GM21526 (cell line): Measurements from ENCODE around the gene PBX2.
"Not testable (repeated sequence)": the region's sequence is repeated elsewhere in the genome, so short reads cannot be mapped to it uniquely, and the experiment has no call there.

ENCODE experiments used
- ATAC-seq: cut with Tn5 transposase; IDR thresholded peaks from one replicate; pipeline ENCODE4 v1.9.1; 2021; ENCODE audit warnings: moderate library complexity; ENCODE audit not compliant: unreplicated experiment, low FRiP score

Gene PBX2

GRCh38 chr6:32187725-32188380, 2.1 kb downstream of the PBX2 start:
- not testable (repeated sequence) for ATAC-seq

- no peak for ATAC-seq
Observed at GRCh38 chr6:32187009-32187709, 2.8 kb downstream of the PBX2 start.

- not testable (repeated sequence) for ATAC-seq
Observed at GRCh38 chr6:32186151-32186840, 3.7 kb downstream of the PBX2 start.

- ATAC-seq: not testable (repeated sequence)
Observed at GRCh38 chr6:32185681-32186131, 4.3 kb downstream of the PBX2 start.

GRCh38 chr6:32184084-32184640, 5.8 kb downstream of the PBX2 start, which contains the start of gene AGER:
Gene AGER (minus strand): TSS chr6:32184253. CDS start chr6:32184222, 31 bp downstream.
- no peak for ATAC-seq

GRCh38 chr6:32183483-32184083, 6.4 kb downstream of the PBX2 start:
- no peak for ATAC-seq

GRCh38 chr6:32183030-32183429, 7.0 kb downstream of the PBX2 start:
- no peak for ATAC-seq

GRCh38 chr6:32182555-32182981, 7.4 kb downstream of the PBX2 start:
- ATAC-seq: no peak

- no peak for ATAC-seq
Observed at GRCh38 chr6:32181915-32182529, 8.0 kb downstream of the PBX2 start.

- ATAC-seq: no peak
Observed at GRCh38 chr6:32181148-32181702, 8.8 kb downstream of the PBX2 start.

GRCh38 chr6:32179766-32180405, 10.1 kb downstream of the PBX2 start:
- no peak for ATAC-seq

- no peak for ATAC-seq
Observed at GRCh38 chr6:32178547-32179440, 11.2 kb downstream of the PBX2 start.

GRCh38 chr6:32177788-32178546, 12.0 kb downstream of the PBX2 start, which contains the start of gene RNF5:
Gene RNF5 (plus strand): TSS chr6:32178405. CDS start chr6:32178512, 107 bp downstream.
- ATAC-seq: peak; percentile 72

GRCh38 chr6:32177183-32177787, 12.7 kb downstream of the PBX2 start:
- no peak for ATAC-seq

- no peak for ATAC-seq
Observed at GRCh38 chr6:32176476-32177182, 13.4 kb downstream of the PBX2 start.

GRCh38 chr6:32175711-32176475, 14.1 kb downstream of the PBX2 start, which contains the start of gene AGPAT1:
Gene AGPAT1 (minus strand): TSS chr6:32176084. CDS start chr6:32171496, 4,588 bp downstream.
- no peak for ATAC-seq
